IPS-15b (cell line): ENCODE data around the gene C1R.

ENCODE experiments used
- H3K27me3 ChIP-seq: one replicate; pipeline ENCODE4 v1.6.1; 2013; ENCODE audit warnings: low read length; ENCODE audit not compliant: control insufficient read depth, insufficient read depth
- H3K36me3 ChIP-seq: one replicate; pipeline ENCODE4 v1.6.1; 2013; ENCODE audit warnings: low read length; ENCODE audit not compliant: control insufficient read depth, insufficient read depth
- H3K4me1 ChIP-seq: one replicate; pipeline ENCODE4 v1.6.1; 2013; ENCODE audit warnings: mild to moderate bottlenecking, low read length; ENCODE audit not compliant: control insufficient read depth, insufficient read depth
- H3K4me3 ChIP-seq: one replicate; pipeline ENCODE4 v1.5.1; 2013; ENCODE audit warnings: low read depth, low read length
- H3K9ac ChIP-seq: one replicate; pipeline ENCODE4 v1.6.1; 2013; ENCODE audit warnings: low read depth, mild to moderate bottlenecking, low read length
- H3K9me3 ChIP-seq: one replicate; pipeline ENCODE4 v1.6.1; 2013; ENCODE audit warnings: mild to moderate bottlenecking, low read length; ENCODE audit not compliant: control insufficient read depth, insufficient read depth

The C1R gene

DNA sequence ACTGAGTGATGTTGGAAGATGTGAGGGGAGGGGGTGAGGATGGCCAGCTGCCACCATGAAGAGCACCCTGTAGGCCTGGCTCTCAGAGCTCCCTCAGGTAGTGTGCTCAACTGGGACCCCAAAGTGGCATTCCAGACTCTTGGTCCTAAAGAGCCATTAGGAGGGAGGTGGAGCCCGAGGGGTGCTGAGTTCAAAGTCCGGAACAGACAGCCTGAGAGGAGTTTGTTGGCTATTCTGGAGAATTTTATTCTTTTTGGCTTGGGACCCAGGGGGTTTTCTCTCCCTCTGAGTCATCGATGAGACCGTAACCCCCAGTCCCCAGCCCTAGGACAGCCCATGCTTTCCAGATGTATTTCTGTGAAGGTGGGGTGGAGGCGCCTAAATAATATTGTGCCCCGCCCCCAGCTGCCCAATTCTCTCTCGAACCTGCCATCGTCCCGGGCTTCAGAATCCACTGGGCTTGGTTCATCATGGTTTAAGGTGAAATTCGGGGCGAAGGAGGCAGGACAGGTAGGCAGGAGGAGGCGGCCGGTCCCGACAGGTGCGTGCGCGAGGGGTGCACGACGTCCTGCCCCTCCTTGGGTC is 37.1 kb upstream of the C1R start:
- Histone ChIP-seq H3K4me1 (peaks cover 13% of the 10 kb centered on the region), H3K4me3 (peak overlapping the region; percentile 88), H3K27me3 (peaks cover 11% of the 10 kb centered on the region), H3K36me3 (peaks cover 3% of the 10 kb centered on the region), H3K9ac (peak overlapping the region; percentile 47), H3K9me3 (no peaks in the 10 kb centered on the region)

DNA sequence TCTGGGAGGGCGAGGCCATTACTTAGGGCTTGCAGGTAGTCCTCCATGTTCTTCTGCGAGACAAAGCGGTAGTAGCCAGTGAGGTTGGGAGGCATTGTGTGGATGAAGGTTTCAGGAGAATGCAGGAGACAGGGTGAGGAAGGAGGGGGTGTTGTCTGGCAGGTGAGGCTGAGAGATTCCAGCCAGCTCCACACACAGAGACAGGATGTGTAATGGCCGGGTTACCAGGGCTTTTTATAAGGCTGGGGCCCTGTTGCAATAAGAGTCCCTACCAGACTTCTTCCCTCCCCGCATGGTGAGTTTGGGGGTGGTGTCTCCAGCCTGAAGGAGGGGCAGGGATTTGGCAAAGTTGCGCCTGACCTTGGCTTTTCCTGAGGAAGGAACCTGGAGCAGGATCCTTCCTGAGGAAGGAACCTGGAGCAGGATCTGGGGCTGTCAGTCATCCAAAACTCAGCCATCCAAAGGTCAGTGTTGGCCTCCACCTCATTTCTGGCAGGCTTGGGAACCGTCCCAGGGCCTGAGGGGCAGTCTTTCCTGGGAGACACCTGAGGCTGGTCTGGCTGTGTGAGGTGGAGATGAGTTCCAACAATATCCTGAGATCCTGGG is 36.5 kb upstream of the C1R start, which contains the start of gene RBP5:
Gene RBP5, minus strand, starts transcription at position 209 of the 606 bp plus-strand sequence. Its CDS starts 114 bp downstream, at position 95.
- H3K4me3 ChIP-seq: peak within 1 kb of the TSS; percentile 88
- H3K9me3 ChIP-seq: no peaks in the 10 kb centered on the region
- H3K9ac ChIP-seq: peak within 1 kb of the TSS; percentile 47
- H3K27me3 ChIP-seq: peaks cover 11% of the 10 kb centered on the region
- peaks cover 3% of the 10 kb centered on the region for H3K36me3 ChIP-seq
- peaks cover 13% of the 10 kb centered on the region for H3K4me1 ChIP-seq

DNA sequence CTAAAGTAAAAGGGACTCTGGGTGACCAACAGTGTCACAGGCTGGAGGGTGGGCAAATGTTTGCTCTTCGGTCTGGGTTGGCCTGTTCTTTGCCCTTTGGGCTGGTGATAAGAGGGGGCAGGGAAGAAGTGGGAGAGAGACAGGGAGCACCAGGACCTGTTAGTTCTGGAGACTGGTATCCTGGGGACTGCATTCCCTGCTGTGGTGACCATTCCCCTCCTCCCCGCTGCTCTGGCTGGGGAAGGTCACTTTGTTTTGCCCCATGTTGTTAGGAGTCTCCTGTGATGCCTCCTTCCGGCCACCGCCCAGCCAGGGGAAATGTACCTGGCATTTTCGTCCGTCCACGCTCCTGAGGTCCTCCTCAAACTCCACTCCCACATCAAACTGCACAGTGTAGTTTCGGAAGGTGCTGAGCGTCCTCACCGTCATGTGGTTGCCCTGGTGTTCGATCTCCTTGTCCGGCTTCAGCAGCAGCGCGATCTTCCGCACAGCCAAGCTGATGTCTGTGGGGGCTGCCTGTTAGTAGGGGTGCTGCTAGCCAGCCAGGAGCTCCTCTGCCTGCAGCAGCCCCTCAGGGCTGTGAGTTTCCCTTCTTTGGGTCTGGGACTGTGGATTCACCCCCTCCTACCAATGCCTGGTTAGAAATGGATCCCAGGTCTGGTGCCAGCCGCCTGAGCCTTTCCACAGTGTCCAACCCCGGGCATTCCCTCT is 35.8 kb upstream of the C1R start:
- Histone ChIP-seq H3K9me3 (no peaks in the 10 kb centered on the region), H3K36me3 (peaks cover 3% of the 10 kb centered on the region), H3K4me1 (peaks cover 13% of the 10 kb centered on the region), H3K9ac (peak overlapping the region; percentile 16), H3K4me3 (peak overlapping the region; percentile 3), H3K27me3 (peaks cover 11% of the 10 kb centered on the region)

DNA sequence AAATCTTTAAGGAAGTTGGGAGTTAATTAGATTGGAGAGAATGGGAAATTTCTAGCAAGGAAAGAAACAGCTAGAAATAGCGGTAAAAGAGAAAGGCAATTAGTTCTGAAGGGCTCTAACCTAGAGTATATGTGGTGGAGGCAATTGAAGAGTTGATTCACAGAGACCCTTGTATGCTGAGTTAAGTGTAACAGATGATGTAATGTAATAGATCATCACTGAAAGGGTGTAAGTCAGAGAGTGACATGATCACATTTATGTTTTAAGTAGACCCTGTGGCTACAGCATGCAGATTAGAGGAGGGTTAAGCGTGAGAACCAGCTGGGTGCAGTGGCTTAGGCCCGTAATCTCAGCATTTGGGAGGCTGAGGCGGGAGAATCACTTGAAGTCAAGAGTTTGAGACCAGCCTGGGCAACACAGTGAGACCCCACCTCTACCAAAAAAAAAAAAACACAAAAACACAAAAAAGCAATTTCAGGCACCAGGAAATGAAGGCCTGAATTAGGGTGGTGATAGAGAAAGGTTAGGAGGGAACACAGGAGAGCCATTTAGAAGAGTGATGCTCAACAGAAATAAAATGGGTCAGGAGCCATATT is 33.5 kb upstream of the C1R start:
- peaks cover 3% of the 10 kb centered on the region for H3K36me3 ChIP-seq
- no peak overlapping the region for H3K9ac ChIP-seq
- peaks cover 8% of the 10 kb centered on the region for H3K27me3 ChIP-seq
- no peak overlapping the region for H3K4me3 ChIP-seq
- no peaks in the 10 kb centered on the region for H3K9me3 ChIP-seq
- peaks cover 9% of the 10 kb centered on the region for H3K4me1 ChIP-seq

DNA sequence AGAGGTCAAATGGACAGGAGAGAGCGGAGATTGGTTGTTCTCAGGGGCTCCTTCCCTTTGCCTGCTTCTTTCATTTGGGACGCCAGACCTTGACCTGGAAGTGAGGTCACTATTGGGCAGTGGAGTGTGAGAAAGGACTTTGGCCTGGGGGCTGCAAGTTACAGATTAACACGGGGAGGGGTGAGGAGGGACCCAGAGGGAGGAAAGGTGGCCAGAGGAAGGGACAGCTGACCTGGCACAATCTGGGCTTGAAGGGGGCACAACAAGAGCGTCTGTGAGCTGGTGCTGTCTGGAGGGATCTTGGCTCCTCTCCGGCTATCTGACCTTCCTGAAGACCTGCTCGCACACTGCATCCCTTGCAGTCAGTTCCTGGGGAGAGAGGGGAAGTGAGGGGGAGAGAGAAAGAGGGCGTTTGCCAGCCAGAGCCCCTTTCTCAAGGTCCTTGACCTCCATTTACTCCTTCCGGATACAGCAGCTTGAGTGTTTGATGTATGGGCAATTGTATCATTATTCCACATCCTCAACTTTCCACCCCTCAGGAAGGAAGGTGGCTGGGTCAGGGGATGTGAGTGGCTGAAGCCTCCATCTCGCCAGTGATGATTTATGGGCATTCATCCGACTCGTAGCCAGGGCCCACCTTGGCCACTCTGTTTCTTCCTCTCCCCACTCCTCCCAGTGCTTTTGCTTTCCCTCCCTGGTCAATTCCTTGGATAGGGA is 31.7 kb upstream of the C1R start:
- H3K4me1 ChIP-seq: peaks cover 6% of the 10 kb centered on the region
- no peaks in the 10 kb centered on the region for H3K9me3 ChIP-seq
- H3K36me3 ChIP-seq: peaks cover 3% of the 10 kb centered on the region
- H3K9ac ChIP-seq: no peak overlapping the region
- peaks cover 2% of the 10 kb centered on the region for H3K27me3 ChIP-seq
- no peak overlapping the region for H3K4me3 ChIP-seq

DNA sequence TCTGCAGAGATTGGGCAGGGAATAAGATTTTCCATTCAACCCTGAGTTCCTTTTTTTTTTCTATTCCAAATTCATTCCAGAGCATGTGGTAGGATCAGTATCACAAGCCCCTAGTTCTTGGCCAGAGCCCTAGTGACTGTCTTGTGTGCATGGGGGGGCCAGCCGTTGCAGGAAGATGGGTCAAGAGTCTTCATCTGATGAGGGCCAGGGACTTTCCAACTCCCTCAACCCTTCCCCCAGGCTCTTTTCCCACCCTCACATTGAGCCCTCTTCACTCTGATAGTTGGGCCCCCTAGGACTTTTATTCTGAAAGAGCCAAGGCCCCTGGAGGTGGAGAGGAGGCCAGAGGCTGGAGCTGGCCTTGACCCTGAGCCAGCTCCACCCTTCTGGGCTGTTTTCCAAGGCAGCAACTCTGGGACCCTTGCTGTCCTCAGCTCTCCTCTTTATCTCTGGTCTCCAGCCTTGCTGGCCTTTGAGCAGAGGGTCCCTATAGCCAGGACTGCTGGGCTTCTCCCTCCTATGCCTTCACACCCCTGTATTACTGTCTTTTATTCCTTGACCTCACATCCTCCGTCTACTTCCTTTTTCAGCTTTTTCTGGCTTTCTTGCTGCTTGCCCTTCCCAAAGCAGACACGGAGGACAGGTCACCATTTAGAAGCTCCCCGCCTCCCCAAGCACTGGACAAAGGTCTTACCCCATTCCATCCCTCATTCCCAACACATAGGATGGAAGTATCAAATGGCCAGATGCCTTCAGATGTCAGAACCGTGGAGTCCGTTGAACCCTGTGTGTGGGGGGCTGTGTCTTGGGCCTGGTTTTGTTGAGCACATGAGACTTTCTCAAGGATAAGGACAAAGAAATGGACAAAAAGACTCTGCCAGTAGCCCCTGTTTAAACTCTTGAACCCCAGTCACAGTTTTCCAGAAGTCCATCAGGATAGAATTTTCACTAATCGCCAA is 30.8 kb upstream of the C1R start:
- Histone ChIP-seq H3K27me3 (no peaks in the 10 kb centered on the region), H3K4me3 (no peak overlapping the region), H3K9ac (no peak overlapping the region), H3K9me3 (no peaks in the 10 kb centered on the region), H3K4me1 (no peaks in the 10 kb centered on the region), H3K36me3 (peaks cover 3% of the 10 kb centered on the region)

DNA sequence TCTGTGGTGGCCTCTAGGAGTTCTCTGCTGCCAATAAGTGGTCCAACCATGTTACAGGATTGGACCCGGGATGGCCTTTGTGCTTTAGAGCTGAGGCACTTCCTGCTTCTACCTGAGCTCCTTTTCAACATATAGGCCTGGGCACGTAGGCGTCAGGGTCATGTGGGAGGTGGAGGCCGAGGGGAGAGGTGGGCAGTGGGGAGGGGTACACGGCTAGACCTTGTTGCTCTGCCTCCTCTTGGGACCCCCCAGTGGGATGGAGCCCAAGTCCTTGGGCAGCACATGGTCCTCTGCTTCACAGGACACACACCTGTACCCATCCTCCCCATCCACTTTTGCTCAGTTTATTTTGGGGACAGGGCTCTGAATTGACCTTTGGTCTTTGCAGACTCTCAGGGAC is 29.1 kb upstream of the C1R start:
- H3K27me3 ChIP-seq: no peaks in the 10 kb centered on the region

DNA sequence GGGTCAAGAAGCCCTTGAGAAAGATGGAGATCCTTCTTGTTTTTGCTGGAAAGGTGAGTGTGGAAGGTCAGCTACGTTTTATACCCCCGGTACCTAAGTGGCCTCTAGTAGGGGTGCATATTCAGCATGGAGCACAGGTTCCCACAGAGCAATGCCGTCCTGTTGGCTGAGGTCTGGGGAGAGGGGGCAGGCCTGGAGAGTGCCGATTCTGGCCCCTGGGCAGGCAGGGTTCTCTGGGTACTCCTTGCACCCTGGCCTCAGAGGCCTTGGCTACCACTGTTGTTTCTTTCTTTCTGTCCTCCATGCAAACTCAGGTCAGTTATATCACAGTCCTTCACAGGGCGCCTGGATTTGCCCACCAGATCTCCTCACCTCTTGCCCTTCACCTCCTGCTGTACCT is 27.9 kb upstream of the C1R start:
- H3K9ac ChIP-seq: no peak overlapping the region

More for the DNA sequence above, 29.1 kb upstream of the C1R start:
- Histone ChIP-seq H3K9me3 (no peaks in the 10 kb centered on the region), H3K4me1 (no peaks in the 10 kb centered on the region), H3K9ac (no peak overlapping the region), H3K4me3 (no peak overlapping the region), H3K36me3 (peaks cover 3% of the 10 kb centered on the region)

DNA sequence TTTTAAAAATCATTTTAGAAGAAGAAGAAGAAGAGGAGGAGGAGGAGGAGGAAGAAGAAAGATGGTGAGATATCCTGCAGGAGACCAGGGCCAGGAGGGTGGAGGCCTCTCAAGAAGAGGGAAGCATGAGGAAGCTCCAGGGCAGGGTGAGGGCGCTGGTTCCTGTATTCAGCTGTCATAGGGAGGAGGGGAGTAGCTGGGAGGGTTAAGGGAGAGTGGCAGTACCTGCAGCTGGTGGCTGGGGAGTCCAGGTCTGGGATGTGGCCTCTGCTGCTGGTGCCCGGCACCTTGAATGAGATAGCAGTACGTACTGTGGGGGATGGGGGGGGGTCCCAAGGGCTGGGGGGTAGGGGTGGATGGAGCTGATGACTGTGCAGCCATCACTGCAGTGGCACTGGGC is 26.6 kb upstream of the C1R start:
- Histone ChIP-seq H3K9me3 (no peaks in the 10 kb centered on the region), H3K36me3 (no peaks in the 10 kb centered on the region), H3K4me1 (no peaks in the 10 kb centered on the region), H3K9ac (no peak overlapping the region), H3K4me3 (no peak overlapping the region), H3K27me3 (no peaks in the 10 kb centered on the region)

More for the DNA sequence above, 27.9 kb upstream of the C1R start:
- no peaks in the 10 kb centered on the region for H3K27me3 ChIP-seq
- H3K36me3 ChIP-seq: peaks cover 3% of the 10 kb centered on the region
- H3K9me3 ChIP-seq: no peaks in the 10 kb centered on the region
- H3K4me1 ChIP-seq: no peaks in the 10 kb centered on the region
- H3K4me3 ChIP-seq: no peak overlapping the region

DNA sequence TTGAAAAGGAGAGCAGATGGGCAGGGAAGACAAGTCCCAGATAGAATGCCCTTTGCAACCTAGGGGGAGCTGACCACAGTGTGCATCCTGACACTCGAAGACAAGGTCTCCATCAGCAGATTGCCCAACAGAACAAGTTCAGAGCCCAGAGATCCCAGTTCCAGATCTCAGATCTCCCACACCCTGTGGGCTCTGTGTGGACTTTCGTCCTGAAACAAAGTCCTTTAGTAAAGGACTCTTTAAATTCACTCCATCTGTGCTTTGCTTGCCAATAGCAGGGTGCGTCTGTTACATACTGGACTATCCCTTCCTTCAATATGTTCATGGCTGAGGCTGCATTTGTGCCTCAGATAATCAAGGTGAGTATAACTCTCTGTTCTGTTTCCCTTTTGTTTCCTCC is 25.4 kb upstream of the C1R start:
- Histone ChIP-seq H3K9me3 (no peaks in the 10 kb centered on the region), H3K4me3 (no peak overlapping the region), H3K27me3 (no peaks in the 10 kb centered on the region), H3K4me1 (no peaks in the 10 kb centered on the region), H3K9ac (no peak overlapping the region), H3K36me3 (no peaks in the 10 kb centered on the region)
